DOHH2 (cell line): ENCODE data around the gene SLC26A8.

Experiments
- CTCF ChIP-seq: fragments of 200-600 bp; sonication (generic); IDR thresholded peaks from one replicate; pipeline ENCODE4 v1.5.1; 2014; ENCODE audit warnings: antibody characterized with exemption, mild to moderate bottlenecking, low read depth, low read length; ENCODE audit not compliant: poor library complexity, severe bottlenecking
- EZH2phosphoT487 ChIP-seq: fragments of 200-600 bp; sonication (generic); IDR thresholded peaks from 2 replicates; pipeline ENCODE4 v1.6.1; 2017; ENCODE audit warnings: borderline replicate concordance, mild to moderate bottlenecking, antibody characterized with exemption, low read length, moderate library complexity, mixed read lengths

- no peak for TF ChIP-seq CTCF
- TF ChIP-seq EZH2phosphoT487 = no peak
Observed at GRCh38 chr6:35914536-35914935, 109.9 kb downstream of the SLC26A8 start.
